AG09319 (cell line): ENCODE results near the gene LRRN4.

Experiments
- DNase-seq: peaks from one replicate; pipeline ENCODE4 v3.0.0-alpha.2; 2010; ENCODE audit warnings: low read depth; ENCODE audit errors: extremely low read depth
- TF ChIP-seq, protein P1 (sequence below): IDR thresholded peaks from 2 replicates; pipeline ENCODE4 v1.5.1; 2011; ENCODE audit warnings: low read depth, mild to moderate bottlenecking, inconsistent platforms, low read length, moderate library complexity

LRRN4 gene

GRCh38 chr20:6030453-6031080 is 23.3 kb downstream of the LRRN4 start:
- no peak for DNase-seq
- TF ChIP-seq, protein P1, sequence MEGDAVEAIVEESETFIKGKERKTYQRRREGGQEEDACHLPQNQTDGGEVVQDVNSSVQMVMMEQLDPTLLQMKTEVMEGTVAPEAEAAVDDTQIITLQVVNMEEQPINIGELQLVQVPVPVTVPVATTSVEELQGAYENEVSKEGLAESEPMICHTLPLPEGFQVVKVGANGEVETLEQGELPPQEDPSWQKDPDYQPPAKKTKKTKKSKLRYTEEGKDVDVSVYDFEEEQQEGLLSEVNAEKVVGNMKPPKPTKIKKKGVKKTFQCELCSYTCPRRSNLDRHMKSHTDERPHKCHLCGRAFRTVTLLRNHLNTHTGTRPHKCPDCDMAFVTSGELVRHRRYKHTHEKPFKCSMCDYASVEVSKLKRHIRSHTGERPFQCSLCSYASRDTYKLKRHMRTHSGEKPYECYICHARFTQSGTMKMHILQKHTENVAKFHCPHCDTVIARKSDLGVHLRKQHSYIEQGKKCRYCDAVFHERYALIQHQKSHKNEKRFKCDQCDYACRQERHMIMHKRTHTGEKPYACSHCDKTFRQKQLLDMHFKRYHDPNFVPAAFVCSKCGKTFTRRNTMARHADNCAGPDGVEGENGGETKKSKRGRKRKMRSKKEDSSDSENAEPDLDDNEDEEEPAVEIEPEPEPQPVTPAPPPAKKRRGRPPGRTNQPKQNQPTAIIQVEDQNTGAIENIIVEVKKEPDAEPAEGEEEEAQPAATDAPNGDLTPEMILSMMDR, result no peak

- DNase-seq, result no peak
- TF ChIP-seq, protein P1, result no peak
These were observed 24.3 kb downstream of the LRRN4 start for GRCh38 chr20:6029538-6029937.

GRCh38 chr20:6028818-6029217 is 25.0 kb downstream of the LRRN4 start:
- TF ChIP-seq, protein P1, result no peak
- no peak for DNase-seq

- no peak for DNase-seq
- TF ChIP-seq, protein P1, result no peak
These were observed 27.8 kb downstream of the LRRN4 start for GRCh38 chr20:6026051-6026450.

GRCh38 chr20:6024768-6025167 is 29.1 kb downstream of the LRRN4 start:
- TF ChIP-seq, protein P1, result no peak
- no peak for DNase-seq

- no peak for DNase-seq
- TF ChIP-seq, protein P1, result no peak
These were observed 36.0 kb downstream of the LRRN4 start for GRCh38 chr20:6017880-6018279.

DNA sequence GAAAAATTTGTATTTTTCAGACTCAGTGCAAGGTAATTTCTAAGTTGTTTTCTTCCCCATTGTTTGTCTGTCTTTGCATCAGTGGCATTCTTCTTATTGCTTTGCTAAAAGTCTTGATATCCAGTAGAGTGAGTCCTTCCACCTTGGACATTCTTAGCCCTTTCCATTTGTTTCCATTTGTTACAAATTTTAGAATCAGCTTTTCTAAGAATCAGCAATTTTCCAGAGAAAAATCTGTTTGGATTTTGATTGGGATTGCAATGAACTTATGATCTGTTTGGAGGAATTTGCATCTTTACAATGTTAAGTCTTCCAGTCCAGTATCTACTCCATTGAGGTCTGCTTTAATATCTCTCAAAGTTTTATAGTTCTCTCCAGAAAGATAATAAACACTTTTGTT is 36.4 kb downstream of the LRRN4 start:
- TF ChIP-seq, protein P1, result no peak
- no peak for DNase-seq
